ENCODE measurements around the gene PDE8A.

- TF ChIP-seq CHD2 (IDR thresholded peaks at IDR 0.05; ENCODE audit: borderline replicate concordance, low read depth, low read length) (no peak), CBX3 (IDR thresholded peaks at IDR 0.05; ENCODE audit: borderline replicate concordance, low read depth) (no peak), NR2C1 (IDR thresholded peaks at IDR 0.05) (no peak), POLR2A (IDR thresholded peaks at IDR 0.05; ENCODE audit: low read depth, low read length) (no peak), BHLHE40 (IDR thresholded peaks at IDR 0.05; ENCODE audit: borderline replicate concordance in 1 of 2, low read depth in 2 of 2, low read length in 1 of 2) (no peak), CEBPB (IDR thresholded peaks at IDR 0.05; ENCODE audit: borderline replicate concordance in 1 of 2, low read depth in 2 of 2, low read length in 2 of 2) (no peak), NKRF (conservative IDR thresholded peaks at IDR 0.05) (no peak), SIN3A (IDR thresholded peaks at IDR 0.05; ENCODE audit: low read depth, low read length) (no peak), RAD21 (IDR thresholded peaks at IDR 0.05; ENCODE audit: insufficient read depth, low read depth, low read length) (no peak), TCF3 (IDR thresholded peaks at IDR 0.05; ENCODE audit: borderline replicate concordance, insufficient read depth, low read depth, low read length) (no peak), POLR2AphosphoS5 (IDR thresholded peaks at IDR 0.05; ENCODE audit: low read length) (no peak), NFYB (IDR thresholded peaks at IDR 0.05; ENCODE audit: insufficient read depth, low read depth, low read length) (no peak), PML (IDR thresholded peaks at IDR 0.05; ENCODE audit: low read length) (no peak), ZNF274 (IDR thresholded peaks at IDR 0.05; ENCODE audit: insufficient read depth, insufficient read length) (no peak)
Observed at GRCh38 chr15:84950570-84951111, 31.0 kb upstream of the PDE8A start.
